ENCODE data around the gene MET. TPM values are rescaled to one million over a fixed set of nuclear protein-coding genes. Genes with fewer than 3 reads are reported as not detected.

MET gene
- total and polyA plus RNA-seq, 9 donors: 1.3 to 33.9 (median 5.8) TPM

GRCh38 chr7:116726149-116726548 is 54.2 kb downstream of the MET start:
- Histone ChIP-seq H3K36me3 (no peaks in the 10 kb centered on the region), H3K4me1 (ENCODE audit: insufficient read depth) (no peaks in the 10 kb centered on the region), H3K27me3 (no peaks in the 10 kb centered on the region), H3K4me3 (no peak overlapping the region), H3K9me3 (no peaks in the 10 kb centered on the region), H3K27ac (no peak overlapping the region)
- TF ChIP-seq, protein P1, sequence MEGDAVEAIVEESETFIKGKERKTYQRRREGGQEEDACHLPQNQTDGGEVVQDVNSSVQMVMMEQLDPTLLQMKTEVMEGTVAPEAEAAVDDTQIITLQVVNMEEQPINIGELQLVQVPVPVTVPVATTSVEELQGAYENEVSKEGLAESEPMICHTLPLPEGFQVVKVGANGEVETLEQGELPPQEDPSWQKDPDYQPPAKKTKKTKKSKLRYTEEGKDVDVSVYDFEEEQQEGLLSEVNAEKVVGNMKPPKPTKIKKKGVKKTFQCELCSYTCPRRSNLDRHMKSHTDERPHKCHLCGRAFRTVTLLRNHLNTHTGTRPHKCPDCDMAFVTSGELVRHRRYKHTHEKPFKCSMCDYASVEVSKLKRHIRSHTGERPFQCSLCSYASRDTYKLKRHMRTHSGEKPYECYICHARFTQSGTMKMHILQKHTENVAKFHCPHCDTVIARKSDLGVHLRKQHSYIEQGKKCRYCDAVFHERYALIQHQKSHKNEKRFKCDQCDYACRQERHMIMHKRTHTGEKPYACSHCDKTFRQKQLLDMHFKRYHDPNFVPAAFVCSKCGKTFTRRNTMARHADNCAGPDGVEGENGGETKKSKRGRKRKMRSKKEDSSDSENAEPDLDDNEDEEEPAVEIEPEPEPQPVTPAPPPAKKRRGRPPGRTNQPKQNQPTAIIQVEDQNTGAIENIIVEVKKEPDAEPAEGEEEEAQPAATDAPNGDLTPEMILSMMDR (IDR thresholded peaks at IDR 0.05): no peak
- TF ChIP-seq EP300 (IDR thresholded peaks at IDR 0.05) (no peak), POLR2A (IDR thresholded peaks at IDR 0.05) (no peak)
- intact Hi-C loops (cut with DNase I): no loop called here
- 93 to 95% (median 93%) methylated on average over 3 of the region's 3 CpGs for WGBS, 3 donors
- no peak for DNase-seq

DNA sequence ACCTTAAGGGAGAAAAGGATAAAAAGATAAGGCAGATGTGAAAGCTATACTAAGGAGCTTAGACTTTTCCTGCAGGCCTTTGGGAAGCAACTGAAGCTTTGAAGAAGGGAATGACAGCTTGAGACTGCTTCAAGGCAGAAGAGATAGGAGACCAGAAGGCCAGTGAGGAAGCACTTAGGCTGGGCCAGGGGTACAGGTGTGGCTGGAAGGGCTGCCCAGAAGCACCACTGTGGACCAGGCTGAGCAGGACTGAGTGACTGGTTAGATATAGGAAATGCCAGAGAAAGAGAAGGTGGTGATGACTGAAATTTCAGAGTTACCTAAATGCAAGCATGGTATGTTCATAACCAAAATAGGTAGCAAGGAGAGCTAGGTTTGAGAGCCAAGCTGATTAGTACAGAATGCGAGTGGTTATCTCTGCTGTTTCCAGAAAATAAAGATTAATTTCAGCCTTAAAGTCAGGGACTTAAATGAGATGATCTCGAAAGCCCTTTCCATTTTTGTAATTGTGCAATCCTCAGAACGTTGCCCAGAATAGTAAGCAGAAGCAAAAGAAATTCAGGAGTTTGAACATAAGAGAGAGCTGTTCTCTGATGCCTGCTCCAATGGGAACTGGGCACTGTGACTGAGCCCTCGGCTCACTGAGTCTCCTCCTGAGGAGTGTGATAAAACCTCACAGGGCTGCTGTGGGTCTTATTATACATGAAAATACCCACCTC is 54.9 kb downstream of the MET start:
- Histone ChIP-seq H3K9me3 (no peaks in the 10 kb centered on the region), H3K4me1 (ENCODE audit: insufficient read depth) (no peaks in the 10 kb centered on the region), H3K36me3 (no peaks in the 10 kb centered on the region), H3K4me3 (no peak overlapping the region), H3K27ac (no peak overlapping the region), H3K27me3 (no peaks in the 10 kb centered on the region)
- no peak for DNase-seq
- no peak for TF ChIP-seq EP300 (IDR thresholded peaks at IDR 0.05)
- TF ChIP-seq, protein P1 (IDR thresholded peaks at IDR 0.05): no peak
- no peak for TF ChIP-seq POLR2A (IDR thresholded peaks at IDR 0.05)
- 33 to 40% (median 36%) methylated on average over 4 of the region's 4 CpGs for WGBS, 3 donors
- intact Hi-C loops (cut with DNase I): no loop called here

GRCh38 chr7:116727432-116728009 is 55.5 kb downstream of the MET start:
- Histone ChIP-seq H3K4me3 (no peak overlapping the region), H3K27ac (no peak overlapping the region), H3K9me3 (no peaks in the 10 kb centered on the region), H3K4me1 (ENCODE audit: insufficient read depth) (no peaks in the 10 kb centered on the region), H3K36me3 (no peaks in the 10 kb centered on the region), H3K27me3 (no peaks in the 10 kb centered on the region)
- intact Hi-C loops (cut with DNase I): no loop called here
- no peak for DNase-seq
- TF ChIP-seq, protein P1 (IDR thresholded peaks at IDR 0.05): no peak
- TF ChIP-seq EP300 (IDR thresholded peaks at IDR 0.05): no peak
- WGBS, 3 donors: 70 to 74% (median 71%) methylated on average over 3 of the region's 3 CpGs

- no peak for DNase-seq
- Histone ChIP-seq H3K36me3 (no peaks in the 10 kb centered on the region), H3K27ac (no peak overlapping the region), H3K4me3 (no peak overlapping the region), H3K9me3 (no peaks in the 10 kb centered on the region), H3K27me3 (no peaks in the 10 kb centered on the region), H3K4me1 (ENCODE audit: insufficient read depth) (no peaks in the 10 kb centered on the region)
- 95 to 97% (median 95%) methylated on average over 1 of the region's 1 CpG for WGBS, 3 donors
- TF ChIP-seq EP300 (IDR thresholded peaks at IDR 0.05) (no peak), POLR2A (IDR thresholded peaks at IDR 0.05) (no peak)
- TF ChIP-seq, protein P1 (IDR thresholded peaks at IDR 0.05): no peak
- intact Hi-C loops (cut with DNase I): no loop called here
Measured at GRCh38 chr7:116728413-116728812, 56.4 kb downstream of the MET start.
